Upper lobe of left lung (tissue), 4 donors: ENCODE results near the gene TLR4.

Source experiments
- POLR2A ChIP-seq, 4 donors: fragments of 450-650 bp; IDR thresholded peaks; one replicate each; pipeline ENCODE4 v1.5.1; 2016 to 2017; ENCODE audit warnings: antibody characterized with exemption in 4 of 4, mild to moderate bottlenecking in 2 of 4
- POLR2AphosphoS5 ChIP-seq, 2 donors: sonication (generic); formaldehyde crosslinking; IDR thresholded peaks; one replicate each; pipeline ENCODE4 v1.5.1; 2017; ENCODE audit warnings: antibody characterized with exemption in 2 of 2
- TF ChIP-seq, protein P1 (sequence below), 6 experiments: fragments of 450-650 bp in 4 of 6; fragments of 200-600 bp in 2 of 6; sonication (generic) in 2 of 6; IDR thresholded peaks; one replicate each; pipeline ENCODE4 v1.5.1; 2016 to 2019; ENCODE audit warnings: antibody characterized with exemption in 6 of 6

DNA sequence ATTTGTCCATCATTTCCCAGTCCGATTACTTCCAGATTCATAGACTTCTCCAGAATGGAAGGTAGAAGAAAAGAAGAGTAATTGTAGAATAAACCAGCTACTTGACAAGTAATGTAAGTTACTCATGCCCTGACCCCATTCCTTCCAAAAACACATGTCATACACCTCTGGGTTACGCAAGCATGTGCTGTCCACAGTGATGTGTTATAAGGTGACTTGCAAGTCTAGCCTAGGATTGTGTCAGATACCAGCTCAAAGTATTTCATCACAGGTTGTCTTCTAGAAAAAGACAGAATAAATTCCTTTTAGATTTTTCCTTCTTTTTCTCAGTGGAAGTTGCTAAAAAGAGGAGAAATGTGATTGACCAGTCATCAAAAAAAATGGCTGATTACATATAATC is 8.0 kb upstream of the TLR4 start:
- TF ChIP-seq, protein P1, sequence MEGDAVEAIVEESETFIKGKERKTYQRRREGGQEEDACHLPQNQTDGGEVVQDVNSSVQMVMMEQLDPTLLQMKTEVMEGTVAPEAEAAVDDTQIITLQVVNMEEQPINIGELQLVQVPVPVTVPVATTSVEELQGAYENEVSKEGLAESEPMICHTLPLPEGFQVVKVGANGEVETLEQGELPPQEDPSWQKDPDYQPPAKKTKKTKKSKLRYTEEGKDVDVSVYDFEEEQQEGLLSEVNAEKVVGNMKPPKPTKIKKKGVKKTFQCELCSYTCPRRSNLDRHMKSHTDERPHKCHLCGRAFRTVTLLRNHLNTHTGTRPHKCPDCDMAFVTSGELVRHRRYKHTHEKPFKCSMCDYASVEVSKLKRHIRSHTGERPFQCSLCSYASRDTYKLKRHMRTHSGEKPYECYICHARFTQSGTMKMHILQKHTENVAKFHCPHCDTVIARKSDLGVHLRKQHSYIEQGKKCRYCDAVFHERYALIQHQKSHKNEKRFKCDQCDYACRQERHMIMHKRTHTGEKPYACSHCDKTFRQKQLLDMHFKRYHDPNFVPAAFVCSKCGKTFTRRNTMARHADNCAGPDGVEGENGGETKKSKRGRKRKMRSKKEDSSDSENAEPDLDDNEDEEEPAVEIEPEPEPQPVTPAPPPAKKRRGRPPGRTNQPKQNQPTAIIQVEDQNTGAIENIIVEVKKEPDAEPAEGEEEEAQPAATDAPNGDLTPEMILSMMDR (IDR thresholded peaks at IDR 0.05): no peak
- TF ChIP-seq POLR2A (IDR thresholded peaks at IDR 0.05) (no peak), POLR2AphosphoS5 (IDR thresholded peaks at IDR 0.05) (peak in 1 of 2 donors; percentile 17)
